HUES6 (cell line): ENCODE measurements around the gene USP32.
"Not testable (repeated sequence)": the region's sequence is repeated elsewhere in the genome, so short reads cannot be mapped to it uniquely, and the experiment has no call there.

Experiments
- H3K27ac ChIP-seq: 2 replicates; pipeline ENCODE4 v1.7.0; 2013; ENCODE audit warnings: low read depth, mild to moderate bottlenecking, low read length, inconsistent platforms
- H3K27me3 ChIP-seq: 2 replicates; pipeline ENCODE4 v1.6.1; 2013; ENCODE audit warnings: low read length; ENCODE audit not compliant: control insufficient read depth, insufficient read depth
- H3K36me3 ChIP-seq: 2 replicates; pipeline ENCODE4 v1.6.1; 2013; ENCODE audit warnings: low read length; ENCODE audit not compliant: control insufficient read depth, insufficient read depth
- H3K4me1 ChIP-seq: 2 replicates; pipeline ENCODE4 v1.6.1; 2013; ENCODE audit warnings: low read length; ENCODE audit not compliant: control insufficient read depth, insufficient read depth
- H3K4me3 ChIP-seq: 2 replicates; pipeline ENCODE4 v1.5.1; 2013; ENCODE audit warnings: low read depth, low read length
- H3K9ac ChIP-seq: one replicate; pipeline ENCODE4 v1.6.1; 2013; ENCODE audit warnings: mild to moderate bottlenecking, low read length
- H3K9me3 ChIP-seq: 2 replicates; pipeline ENCODE4 v1.6.1; 2013; ENCODE audit warnings: low read depth, low read length; ENCODE audit not compliant: control insufficient read depth, insufficient read depth

Gene USP32

GRCh38 chr17:60315650-60316049 lies 76.3 kb downstream of the USP32 start:
- H3K36me3 ChIP-seq: no peaks in the 10 kb centered on the region
- H3K9me3 ChIP-seq: no peaks in the 10 kb centered on the region
- no peak overlapping the region for H3K9ac ChIP-seq
- no peak overlapping the region for H3K27ac ChIP-seq
- H3K4me1 ChIP-seq: no peaks in the 10 kb centered on the region
- no peak overlapping the region for H3K4me3 ChIP-seq
- H3K27me3 ChIP-seq: no peaks in the 10 kb centered on the region

- not testable (repeated sequence) for H3K27me3 ChIP-seq, H3K9ac ChIP-seq, H3K9me3 ChIP-seq, H3K27ac ChIP-seq, H3K36me3 ChIP-seq, H3K4me3 ChIP-seq, H3K4me1 ChIP-seq
These were observed 77.0 kb downstream of the USP32 start for GRCh38 chr17:60314900-60315299.

GRCh38 chr17:60314423-60314822 lies 77.5 kb downstream of the USP32 start:
- Histone ChIP-seq H3K27ac (no peak overlapping the region), H3K36me3 (no peaks in the 10 kb centered on the region), H3K9me3 (no peaks in the 10 kb centered on the region), H3K27me3 (no peaks in the 10 kb centered on the region), H3K4me3 (no peak overlapping the region), H3K4me1 (no peaks in the 10 kb centered on the region), H3K9ac (no peak overlapping the region)

GRCh38 chr17:60311936-60312335 lies 80.0 kb downstream of the USP32 start:
- H3K27ac ChIP-seq: no peak overlapping the region
- no peaks in the 10 kb centered on the region for H3K4me1 ChIP-seq
- H3K4me3 ChIP-seq: no peak overlapping the region
- no peak overlapping the region for H3K9ac ChIP-seq
- no peaks in the 10 kb centered on the region for H3K27me3 ChIP-seq
- no peaks in the 10 kb centered on the region for H3K9me3 ChIP-seq
- no peaks in the 10 kb centered on the region for H3K36me3 ChIP-seq

- H3K27me3 ChIP-seq: no peaks in the 10 kb centered on the region
- no peaks in the 10 kb centered on the region for H3K36me3 ChIP-seq
- H3K4me3 ChIP-seq: no peak overlapping the region
- no peak overlapping the region for H3K9ac ChIP-seq
- no peaks in the 10 kb centered on the region for H3K9me3 ChIP-seq
- H3K27ac ChIP-seq: no peak overlapping the region
- no peaks in the 10 kb centered on the region for H3K4me1 ChIP-seq
These were observed 80.7 kb downstream of the USP32 start for GRCh38 chr17:60311186-60311585.

- no peaks in the 10 kb centered on the region for H3K9me3 ChIP-seq
- H3K27ac ChIP-seq: no peak overlapping the region
- peaks cover 6% of the 10 kb centered on the region; the same call in 1 of the 2 replicates for H3K4me1 ChIP-seq
- H3K36me3 ChIP-seq: peaks cover 10% of the 10 kb centered on the region
- H3K4me3 ChIP-seq: no peak overlapping the region
- no peaks in the 10 kb centered on the region for H3K27me3 ChIP-seq
- no peak overlapping the region for H3K9ac ChIP-seq
These were observed 86.8 kb downstream of the USP32 start for GRCh38 chr17:60305141-60305540.

- H3K9me3 ChIP-seq: no peaks in the 10 kb centered on the region
- H3K36me3 ChIP-seq: peaks cover 10% of the 10 kb centered on the region
- H3K27me3 ChIP-seq: no peaks in the 10 kb centered on the region
- no peak overlapping the region for H3K4me3 ChIP-seq
- peaks cover 6% of the 10 kb centered on the region; the same call in 1 of the 2 replicates for H3K4me1 ChIP-seq
- no peak overlapping the region for H3K27ac ChIP-seq
- H3K9ac ChIP-seq: no peak overlapping the region
These were observed 87.4 kb downstream of the USP32 start for GRCh38 chr17:60304502-60304901.

GRCh38 chr17:60303406-60304099 lies 88.4 kb downstream of the USP32 start:
- Histone ChIP-seq H3K27me3 (no peaks in the 10 kb centered on the region), H3K9me3 (no peaks in the 10 kb centered on the region), H3K27ac (no peak overlapping the region), H3K4me1 (peaks cover 6% of the 10 kb centered on the region; the same call in 1 of the 2 replicates), H3K36me3 (peaks cover 13% of the 10 kb centered on the region), H3K4me3 (no peak overlapping the region), H3K9ac (no peak overlapping the region)

- Histone ChIP-seq H3K4me1 (peaks cover 6% of the 10 kb centered on the region; the same call in 1 of the 2 replicates), H3K4me3 (no peak overlapping the region), H3K9ac (no peak overlapping the region), H3K36me3 (peaks cover 13% of the 10 kb centered on the region), H3K27ac (no peak overlapping the region), H3K9me3 (no peaks in the 10 kb centered on the region), H3K27me3 (no peaks in the 10 kb centered on the region)
These were observed 90.3 kb downstream of the USP32 start for GRCh38 chr17:60301649-60302048.

- H3K4me3 ChIP-seq: no peak overlapping the region
- no peaks in the 10 kb centered on the region for H3K27me3 ChIP-seq
- H3K36me3 ChIP-seq: peaks cover 13% of the 10 kb centered on the region
- no peaks in the 10 kb centered on the region for H3K9me3 ChIP-seq
- no peak overlapping the region for H3K27ac ChIP-seq
- peaks cover 6% of the 10 kb centered on the region; the same call in 1 of the 2 replicates for H3K4me1 ChIP-seq
- no peak overlapping the region for H3K9ac ChIP-seq
These were observed 91.0 kb downstream of the USP32 start for GRCh38 chr17:60300949-60301348.

- no peak overlapping the region for H3K27ac ChIP-seq
- no peak overlapping the region for H3K4me3 ChIP-seq
These were observed 91.9 kb downstream of the USP32 start for GRCh38 chr17:60300011-60300410.

More at GRCh38 chr17:60300011-60300410, 91.9 kb downstream of the USP32 start:
- H3K9ac ChIP-seq: no peak overlapping the region
- peaks cover 13% of the 10 kb centered on the region for H3K36me3 ChIP-seq
- no peaks in the 10 kb centered on the region for H3K9me3 ChIP-seq
- no peaks in the 10 kb centered on the region for H3K27me3 ChIP-seq
- H3K4me1 ChIP-seq: 0 out of 2 replicates have a peak, but pooled peaks cover under 1% of the 10 kb centered on the region
